ENCODE data around the gene DRD3.

DRD3 gene

DNA sequence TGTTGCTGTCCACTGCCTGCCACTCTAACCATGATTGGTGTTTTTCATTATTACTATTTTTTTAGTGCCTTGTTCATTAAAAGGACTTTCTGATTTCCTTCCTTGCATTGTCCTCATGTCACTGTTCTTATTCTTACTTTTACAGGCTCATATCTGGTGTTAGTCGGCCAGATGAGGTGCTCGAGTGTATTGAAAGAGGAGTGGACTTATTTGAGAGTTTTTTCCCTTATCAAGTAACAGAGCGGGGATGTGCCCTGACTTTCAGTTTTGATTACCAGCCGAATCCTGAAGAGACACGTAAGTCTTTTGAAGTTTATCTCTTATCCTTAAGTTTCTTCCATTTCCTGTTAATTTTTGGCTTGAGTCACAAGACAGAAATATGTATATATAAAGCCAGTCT, 99.1 kb downstream of the DRD3 start (continued):
- TF ChIP-seq, protein P1, sequence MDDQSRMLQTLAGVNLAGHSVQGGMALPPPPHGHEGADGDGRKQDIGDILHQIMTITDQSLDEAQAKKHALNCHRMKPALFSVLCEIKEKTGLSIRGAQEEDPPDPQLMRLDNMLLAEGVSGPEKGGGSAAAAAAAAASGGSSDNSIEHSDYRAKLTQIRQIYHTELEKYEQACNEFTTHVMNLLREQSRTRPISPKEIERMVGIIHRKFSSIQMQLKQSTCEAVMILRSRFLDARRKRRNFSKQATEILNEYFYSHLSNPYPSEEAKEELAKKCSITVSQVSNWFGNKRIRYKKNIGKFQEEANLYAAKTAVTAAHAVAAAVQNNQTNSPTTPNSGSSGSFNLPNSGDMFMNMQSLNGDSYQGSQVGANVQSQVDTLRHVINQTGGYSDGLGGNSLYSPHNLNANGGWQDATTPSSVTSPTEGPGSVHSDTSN (CRISPR knock-in tag; IDR thresholded peaks at IDR 0.05) = no peak

DNA sequence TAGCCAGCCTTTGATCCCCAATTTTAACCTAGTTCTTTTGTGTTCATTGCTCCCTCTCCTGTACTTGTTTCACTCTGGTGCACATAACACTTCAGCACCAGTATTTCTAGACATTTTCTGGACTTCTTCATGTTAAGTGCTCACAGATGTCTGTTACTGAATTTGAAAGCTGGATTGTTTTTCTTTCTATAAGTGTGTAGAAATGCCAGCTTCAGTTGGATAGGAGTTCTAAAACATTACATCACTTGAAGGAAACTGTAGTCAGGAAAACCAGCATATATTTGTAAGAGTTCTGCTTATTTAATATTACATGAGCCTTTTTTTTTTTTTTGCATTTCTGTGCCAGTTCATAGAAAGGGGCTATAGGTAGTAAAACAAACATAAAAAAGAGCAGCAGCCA, 100.7 kb downstream of the DRD3 start:
- Histone ChIP-seq H3K4me1 (ENCODE audit: control insufficient read depth, insufficient read depth, low read length) (no peaks in the 10 kb centered on the region), H3K27ac (ENCODE audit: extremely low read depth, low read depth, low read length) (no peak overlapping the region), H3K36me3 (ENCODE audit: control insufficient read depth in 2 of 2, insufficient read depth in 1 of 2, low read length in 2 of 2) (peaks cover 18 to 96% of the 10 kb centered on the region in 2 experiments), H3K9me3 (ENCODE audit: control insufficient read depth, insufficient read depth, low read depth, low read length) (no peaks in the 10 kb centered on the region), H3K4me3 (ENCODE audit: low read depth, low read length) (no peak overlapping the region)
- ChIA-PET POLR2A (no interaction called here), CTCF (no interaction called here)
- no peak for TF ChIP-seq ZNF48 (tag by site-specific recombination; IDR thresholded peaks at IDR 0.05)
- TF ChIP-seq, protein P2, sequence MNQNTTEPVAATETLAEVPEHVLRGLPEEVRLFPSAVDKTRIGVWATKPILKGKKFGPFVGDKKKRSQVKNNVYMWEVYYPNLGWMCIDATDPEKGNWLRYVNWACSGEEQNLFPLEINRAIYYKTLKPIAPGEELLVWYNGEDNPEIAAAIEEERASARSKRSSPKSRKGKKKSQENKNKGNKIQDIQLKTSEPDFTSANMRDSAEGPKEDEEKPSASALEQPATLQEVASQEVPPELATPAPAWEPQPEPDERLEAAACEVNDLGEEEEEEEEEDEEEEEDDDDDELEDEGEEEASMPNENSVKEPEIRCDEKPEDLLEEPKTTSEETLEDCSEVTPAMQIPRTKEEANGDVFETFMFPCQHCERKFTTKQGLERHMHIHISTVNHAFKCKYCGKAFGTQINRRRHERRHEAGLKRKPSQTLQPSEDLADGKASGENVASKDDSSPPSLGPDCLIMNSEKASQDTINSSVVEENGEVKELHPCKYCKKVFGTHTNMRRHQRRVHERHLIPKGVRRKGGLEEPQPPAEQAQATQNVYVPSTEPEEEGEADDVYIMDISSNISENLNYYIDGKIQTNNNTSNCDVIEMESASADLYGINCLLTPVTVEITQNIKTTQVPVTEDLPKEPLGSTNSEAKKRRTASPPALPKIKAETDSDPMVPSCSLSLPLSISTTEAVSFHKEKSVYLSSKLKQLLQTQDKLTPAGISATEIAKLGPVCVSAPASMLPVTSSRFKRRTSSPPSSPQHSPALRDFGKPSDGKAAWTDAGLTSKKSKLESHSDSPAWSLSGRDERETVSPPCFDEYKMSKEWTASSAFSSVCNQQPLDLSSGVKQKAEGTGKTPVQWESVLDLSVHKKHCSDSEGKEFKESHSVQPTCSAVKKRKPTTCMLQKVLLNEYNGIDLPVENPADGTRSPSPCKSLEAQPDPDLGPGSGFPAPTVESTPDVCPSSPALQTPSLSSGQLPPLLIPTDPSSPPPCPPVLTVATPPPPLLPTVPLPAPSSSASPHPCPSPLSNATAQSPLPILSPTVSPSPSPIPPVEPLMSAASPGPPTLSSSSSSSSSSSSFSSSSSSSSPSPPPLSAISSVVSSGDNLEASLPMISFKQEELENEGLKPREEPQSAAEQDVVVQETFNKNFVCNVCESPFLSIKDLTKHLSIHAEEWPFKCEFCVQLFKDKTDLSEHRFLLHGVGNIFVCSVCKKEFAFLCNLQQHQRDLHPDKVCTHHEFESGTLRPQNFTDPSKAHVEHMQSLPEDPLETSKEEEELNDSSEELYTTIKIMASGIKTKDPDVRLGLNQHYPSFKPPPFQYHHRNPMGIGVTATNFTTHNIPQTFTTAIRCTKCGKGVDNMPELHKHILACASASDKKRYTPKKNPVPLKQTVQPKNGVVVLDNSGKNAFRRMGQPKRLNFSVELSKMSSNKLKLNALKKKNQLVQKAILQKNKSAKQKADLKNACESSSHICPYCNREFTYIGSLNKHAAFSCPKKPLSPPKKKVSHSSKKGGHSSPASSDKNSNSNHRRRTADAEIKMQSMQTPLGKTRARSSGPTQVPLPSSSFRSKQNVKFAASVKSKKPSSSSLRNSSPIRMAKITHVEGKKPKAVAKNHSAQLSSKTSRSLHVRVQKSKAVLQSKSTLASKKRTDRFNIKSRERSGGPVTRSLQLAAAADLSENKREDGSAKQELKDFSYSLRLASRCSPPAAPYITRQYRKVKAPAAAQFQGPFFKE (tag by site-specific recombination; IDR thresholded peaks at IDR 0.05; ENCODE audit: borderline replicate concordance) = no peak
- TF ChIP-seq, protein P3, sequence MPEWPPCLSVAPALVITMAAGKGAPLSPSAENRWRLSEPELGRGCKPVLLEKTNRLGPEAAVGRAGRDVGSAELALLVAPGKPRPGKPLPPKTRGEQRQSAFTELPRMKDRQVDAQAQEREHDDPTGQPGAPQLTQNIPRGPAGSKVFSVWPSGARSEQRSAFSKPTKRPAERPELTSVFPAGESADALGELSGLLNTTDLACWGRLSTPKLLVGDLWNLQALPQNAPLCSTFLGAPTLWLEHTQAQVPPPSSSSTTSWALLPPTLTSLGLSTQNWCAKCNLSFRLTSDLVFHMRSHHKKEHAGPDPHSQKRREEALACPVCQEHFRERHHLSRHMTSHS (tag by site-specific recombination; IDR thresholded peaks at IDR 0.05) = no peak
- no peak for TF ChIP-seq ZNF350 (tag by site-specific recombination; IDR thresholded peaks at IDR 0.05)
- no peak for TF ChIP-seq ZSCAN23 (tag by site-specific recombination; IDR thresholded peaks at IDR 0.05)
- no peak for TF ChIP-seq ZNF585B (tag by site-specific recombination; IDR thresholded peaks at IDR 0.05)
- TF ChIP-seq, protein P4, sequence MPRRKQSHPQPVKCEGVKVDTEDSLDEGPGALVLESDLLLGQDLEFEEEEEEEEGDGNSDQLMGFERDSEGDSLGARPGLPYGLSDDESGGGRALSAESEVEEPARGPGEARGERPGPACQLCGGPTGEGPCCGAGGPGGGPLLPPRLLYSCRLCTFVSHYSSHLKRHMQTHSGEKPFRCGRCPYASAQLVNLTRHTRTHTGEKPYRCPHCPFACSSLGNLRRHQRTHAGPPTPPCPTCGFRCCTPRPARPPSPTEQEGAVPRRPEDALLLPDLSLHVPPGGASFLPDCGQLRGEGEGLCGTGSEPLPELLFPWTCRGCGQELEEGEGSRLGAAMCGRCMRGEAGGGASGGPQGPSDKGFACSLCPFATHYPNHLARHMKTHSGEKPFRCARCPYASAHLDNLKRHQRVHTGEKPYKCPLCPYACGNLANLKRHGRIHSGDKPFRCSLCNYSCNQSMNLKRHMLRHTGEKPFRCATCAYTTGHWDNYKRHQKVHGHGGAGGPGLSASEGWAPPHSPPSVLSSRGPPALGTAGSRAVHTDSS (tag by site-specific recombination; IDR thresholded peaks at IDR 0.05) = no peak
- no peak for TF ChIP-seq ZNF785 (tag by site-specific recombination; IDR thresholded peaks at IDR 0.05)
